ENCODE results near the gene MMP25.

Gene MMP25

GRCh38 chr16:3029491-3030221 is 16.7 kb upstream of the MMP25 start:
- intact Hi-C loops (cut with DNase I; ENCODE audit: low total_unique reads) = loop anchor here (2.0 kb wide), 1 partner anchor 27 kb away; no protein-coding TSS in a partner anchor
- DNase-seq = no peak
- Histone ChIP-seq H3K4me1 (peaks cover 0 to 32% (median 23%) of the 10 kb centered on the region in 4 donors), H3K9me3 (no peaks in the 10 kb centered on the region), H3K4me3 (no peak overlapping the region), H3K27me3 (peaks cover 0 to 53% of the 10 kb centered on the region in 2 donors), H3K27ac (no peak overlapping the region), H3K36me3 (peaks cover 0 to 21% (median 16%) of the 10 kb centered on the region in 3 donors)
- no peak for TF ChIP-seq CTCF (IDR thresholded peaks at IDR 0.05)

GRCh38 chr16:3030222-3031212 is 15.8 kb upstream of the MMP25 start:
- no peak for DNase-seq
- peaks cover 0 to 25% (median 20%) of the 10 kb centered on the region in 4 donors for H3K4me1 ChIP-seq
- H3K4me3 ChIP-seq = no peak overlapping the region
- peaks cover 0 to 62% of the 10 kb centered on the region in 2 donors for H3K27me3 ChIP-seq
- H3K9me3 ChIP-seq = no peaks in the 10 kb centered on the region
- TF ChIP-seq CTCF (IDR thresholded peaks at IDR 0.05) = no peak
- no peak overlapping the region for H3K27ac ChIP-seq
- intact Hi-C loops (cut with DNase I; ENCODE audit: low total_unique reads) = no loop called here
- H3K36me3 ChIP-seq = peaks cover 0 to 19% (median 16%) of the 10 kb centered on the region in 3 donors

DNA sequence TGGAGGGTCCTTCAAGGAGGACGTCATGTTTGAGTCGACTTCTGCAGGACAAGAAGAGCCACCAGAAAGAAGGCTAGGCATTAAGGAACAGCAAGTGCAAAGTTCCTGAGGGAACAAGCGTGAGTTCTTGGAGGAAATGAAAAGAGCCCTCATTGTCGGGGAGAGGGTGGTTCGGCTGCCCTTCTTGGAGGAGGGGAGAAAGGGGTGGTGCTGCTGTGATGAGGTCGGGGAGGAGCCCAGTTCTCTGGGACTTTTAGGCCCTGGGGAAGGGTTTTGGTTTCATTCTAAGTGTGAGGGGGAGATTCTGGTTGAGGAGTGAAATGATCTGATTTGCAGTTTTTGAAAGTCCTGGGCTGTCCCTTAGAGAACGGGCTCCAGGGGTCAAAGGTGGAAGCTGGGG is 13.7 kb upstream of the MMP25 start:
- Histone ChIP-seq H3K27me3 (peaks cover 7 to 83% of the 10 kb centered on the region in 2 donors), H3K4me1 (peaks cover 0 to 31% (median 25%) of the 10 kb centered on the region in 4 donors), H3K9me3 (no peaks in the 10 kb centered on the region), H3K27ac (no peak overlapping the region), H3K36me3 (no peaks in the 10 kb centered on the region), H3K4me3 (no peak overlapping the region)
- TF ChIP-seq CTCF (IDR thresholded peaks at IDR 0.05) = no peak
- DNase-seq = no peak
- intact Hi-C loops (cut with DNase I; ENCODE audit: low total_unique reads) = no loop called here

DNA sequence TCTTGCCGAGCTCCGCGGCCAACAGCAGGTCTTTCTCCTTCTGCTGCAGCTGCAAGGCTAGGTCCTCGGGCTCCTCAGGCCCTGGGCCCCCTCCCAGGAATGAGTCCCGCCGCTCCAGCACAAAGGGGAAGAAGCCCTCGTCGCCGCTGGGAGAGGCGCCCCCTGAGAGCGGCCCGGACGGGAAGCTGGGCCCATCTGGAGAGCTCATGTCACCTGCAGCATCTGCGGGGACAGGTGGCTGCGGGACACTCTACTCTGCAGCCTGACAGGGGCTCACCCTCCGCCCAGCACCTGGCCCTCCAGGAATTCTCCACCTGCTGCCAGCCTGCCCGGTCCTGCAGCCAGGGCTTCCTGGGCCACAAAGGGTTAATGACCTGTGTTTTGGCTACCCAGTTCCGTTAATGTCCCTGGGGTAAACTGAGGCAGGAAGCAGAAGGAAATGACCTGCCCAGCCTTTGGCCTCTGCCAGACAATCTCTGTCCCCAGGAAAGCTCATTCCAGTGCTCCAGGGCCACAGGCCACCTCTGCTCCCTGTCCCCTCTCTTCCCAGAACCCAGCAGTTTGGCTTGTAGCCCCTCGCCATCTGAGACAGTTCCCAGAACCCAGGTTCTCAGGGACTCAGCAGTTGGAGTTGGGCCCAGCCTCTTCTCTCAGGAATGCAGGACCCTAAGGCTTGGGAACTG is 10.9 kb upstream of the MMP25 start:
- H3K27ac ChIP-seq = no peak overlapping the region

More for the DNA sequence above, 10.9 kb upstream of the MMP25 start:
- peaks cover 7 to 95% of the 10 kb centered on the region in 2 donors for H3K27me3 ChIP-seq
- no peaks in the 10 kb centered on the region for H3K36me3 ChIP-seq
- peaks cover 0 to 11% (median 8%) of the 10 kb centered on the region in 4 donors for H3K4me1 ChIP-seq
- no peak for DNase-seq
- no peak for TF ChIP-seq CTCF (IDR thresholded peaks at IDR 0.05)
- no peaks in the 10 kb centered on the region for H3K9me3 ChIP-seq
- H3K4me3 ChIP-seq = no peak overlapping the region
- intact Hi-C loops (cut with DNase I; ENCODE audit: low total_unique reads) = no loop called here
